ENCODE data around the gene SAMD7.

SAMD7 gene

DNA sequence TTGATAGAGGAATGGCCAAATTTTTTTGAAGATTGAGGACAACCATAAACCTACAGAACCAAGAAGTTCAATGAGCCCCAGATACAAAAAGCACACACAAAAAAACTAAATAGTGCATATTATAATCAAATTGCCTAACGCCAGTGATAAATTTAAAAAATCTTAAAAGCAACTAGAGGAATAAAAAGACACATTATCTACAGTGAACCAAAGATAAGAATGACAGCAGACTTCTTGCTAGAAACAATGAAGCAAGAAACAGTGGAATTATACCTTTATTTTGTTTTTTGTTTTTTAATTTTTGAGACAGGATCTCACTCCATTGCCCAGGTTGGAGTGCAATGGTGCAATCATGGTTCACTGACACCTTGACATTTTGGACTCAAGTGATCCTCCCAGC is 9.9 kb upstream of the SAMD7 start:
- H3K9me3 ChIP-seq, result peaks cover 6% of the 10 kb centered on the region; the same call in 1 of the 2 replicates
- H3K4me1 ChIP-seq, result no peaks in the 10 kb centered on the region
- TF ChIP-seq CTCF (IDR thresholded peaks at IDR 0.05; ENCODE audit: low read depth, low read length), result no peak
- no peak for DNase-seq
- no peaks in the 10 kb centered on the region for H3K27me3 ChIP-seq
- H3K4me3 ChIP-seq (ENCODE audit: low read depth, low read length), result no peak overlapping the region
- H3K36me3 ChIP-seq, result no peaks in the 10 kb centered on the region

DNA sequence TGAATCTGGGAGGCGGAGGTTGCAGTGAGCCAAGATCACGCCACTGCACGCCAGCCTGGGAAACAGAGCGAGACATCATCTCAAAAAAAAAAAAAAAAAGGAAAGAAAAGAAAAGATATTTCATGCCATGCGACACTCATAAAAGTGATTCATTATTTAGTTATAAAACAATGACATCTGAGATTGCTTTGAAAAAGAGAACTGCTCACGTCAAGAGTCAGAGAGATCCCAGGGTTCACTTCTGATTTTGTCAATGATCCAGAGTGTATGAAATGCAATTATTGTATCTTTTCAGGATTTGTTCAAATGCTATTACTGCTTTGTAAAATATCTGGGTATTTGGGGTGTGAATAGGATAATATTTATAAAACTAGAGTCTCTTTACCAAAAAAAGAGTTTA is 6.0 kb upstream of the SAMD7 start:
- Histone ChIP-seq H3K4me1 (no peaks in the 10 kb centered on the region), H3K36me3 (no peaks in the 10 kb centered on the region), H3K27me3 (no peaks in the 10 kb centered on the region), H3K4me3 (ENCODE audit: low read depth, low read length) (no peak overlapping the region), H3K9me3 (peaks cover 6% of the 10 kb centered on the region; the same call in 1 of the 2 replicates)
- DNase-seq, result no peak
- no peak for TF ChIP-seq CTCF (IDR thresholded peaks at IDR 0.05; ENCODE audit: low read depth, low read length)

GRCh38 chr3:169907476-169907875 is 3.9 kb upstream of the SAMD7 start:
- H3K27me3 ChIP-seq, result no peaks in the 10 kb centered on the region
- TF ChIP-seq CTCF (IDR thresholded peaks at IDR 0.05; ENCODE audit: low read depth, low read length), result no peak
- no peaks in the 10 kb centered on the region for H3K36me3 ChIP-seq
- H3K9me3 ChIP-seq, result no peaks in the 10 kb centered on the region; the same call in 1 of the 2 replicates
- DNase-seq, result no peak
- H3K4me3 ChIP-seq (ENCODE audit: low read depth, low read length), result no peak overlapping the region
- H3K4me1 ChIP-seq, result no peaks in the 10 kb centered on the region

DNA sequence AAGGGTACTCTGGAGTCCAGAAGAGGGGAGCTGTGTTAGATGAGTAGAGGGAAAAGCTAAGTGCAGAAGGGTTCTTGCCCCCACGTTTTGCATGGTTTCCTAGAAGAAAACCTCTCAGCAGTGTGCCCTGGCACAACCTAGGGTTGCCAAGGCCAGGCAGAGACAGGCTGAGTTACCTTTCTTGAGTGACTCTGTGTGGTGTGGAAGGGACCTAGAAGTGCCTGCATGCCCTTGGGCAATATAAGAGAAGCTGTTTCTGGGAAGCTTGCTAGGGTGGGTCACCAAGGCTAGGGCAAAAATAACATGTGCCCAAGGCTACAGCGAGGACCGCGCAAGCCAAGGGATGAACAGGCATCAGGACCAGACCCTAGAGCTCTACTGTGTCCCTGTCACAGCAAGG is 3.4 kb upstream of the SAMD7 start:
- no peak for TF ChIP-seq CTCF (IDR thresholded peaks at IDR 0.05; ENCODE audit: low read depth, low read length)
- Histone ChIP-seq H3K27me3 (no peaks in the 10 kb centered on the region), H3K4me3 (ENCODE audit: low read depth, low read length) (no peak overlapping the region), H3K36me3 (no peaks in the 10 kb centered on the region), H3K4me1 (no peaks in the 10 kb centered on the region), H3K9me3 (no peaks in the 10 kb centered on the region; the same call in 1 of the 2 replicates)
- no peak for DNase-seq

DNA sequence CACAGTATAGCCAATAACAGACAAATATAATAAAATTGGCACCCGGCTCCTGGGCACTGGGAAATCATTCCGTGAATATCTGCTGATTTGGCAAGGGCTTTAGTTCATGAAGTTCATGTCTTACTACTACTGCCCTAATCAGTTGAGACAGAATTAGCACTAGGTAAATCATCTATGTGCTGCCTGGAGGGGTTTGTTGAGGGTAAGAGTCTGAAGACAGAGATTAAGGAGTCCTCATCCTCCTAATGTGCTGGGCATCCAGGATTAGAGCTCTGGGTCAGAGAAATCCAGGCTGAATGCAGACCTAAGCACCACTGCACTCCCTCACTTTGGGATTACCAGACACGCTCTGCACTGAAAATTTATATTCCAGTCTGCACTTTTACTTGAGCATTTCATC is 2.0 kb downstream of the SAMD7 start:
- H3K4me1 ChIP-seq, result no peaks in the 10 kb centered on the region; the same call in none of the 2 replicates
- TF ChIP-seq CTCF (IDR thresholded peaks at IDR 0.05; ENCODE audit: low read depth, low read length), result no peak
- no peaks in the 10 kb centered on the region for H3K36me3 ChIP-seq

GRCh38 chr3:169914321-169914720 is 2.9 kb downstream of the SAMD7 start:
- no peaks in the 10 kb centered on the region for H3K9me3 ChIP-seq
- TF ChIP-seq CTCF (IDR thresholded peaks at IDR 0.05; ENCODE audit: low read depth, low read length), result no peak
- no peaks in the 10 kb centered on the region for H3K36me3 ChIP-seq
- no peaks in the 10 kb centered on the region for H3K27me3 ChIP-seq
- no peaks in the 10 kb centered on the region; the same call in none of the 2 replicates for H3K4me1 ChIP-seq
- DNase-seq, result peak; percentile 56
- H3K4me3 ChIP-seq (ENCODE audit: low read depth, low read length), result no peak overlapping the region

More for the DNA sequence above, 2.0 kb downstream of the SAMD7 start:
- no peak overlapping the region for H3K4me3 ChIP-seq (ENCODE audit: low read depth, low read length)
- H3K9me3 ChIP-seq, result no peaks in the 10 kb centered on the region
- DNase-seq, result no peak
- no peaks in the 10 kb centered on the region for H3K27me3 ChIP-seq

Measured in BE2C (cell line).